MG63 (cell line): ENCODE data around the gene PLA2G12A. TPM values are rescaled to one million over a fixed set of nuclear protein-coding genes. Genes with fewer than 3 reads are reported as not detected.

Source experiments
- DNase-seq: peaks from one replicate; pipeline ENCODE4 v3.0.0-alpha.2; 2020
- H3K27me3 ChIP-seq: fragments of 250-450 bp; sonication (Bioruptor Pico); 2 replicates; pipeline ENCODE4 v1.5.1; 2020; ENCODE audit warnings: mild to moderate bottlenecking, moderate library complexity
- H3K36me3 ChIP-seq: fragments of 250-450 bp; sonication (Bioruptor Pico); 2 replicates; pipeline ENCODE4 v1.5.1; 2020; ENCODE audit warnings: mild to moderate bottlenecking, moderate library complexity
- H3K4me3 ChIP-seq: fragments of 250-450 bp; sonication (Bioruptor Pico); 2 replicates; pipeline ENCODE4 v1.5.1; 2020; ENCODE audit warnings: mild to moderate bottlenecking, moderate library complexity
- H3K9me3 ChIP-seq: fragments of 250-450 bp; sonication (Bioruptor Pico); 2 replicates; pipeline ENCODE4 v1.5.1; 2020; ENCODE audit warnings: mild to moderate bottlenecking, moderate library complexity
- total RNA-seq: library from RNA; depleted of rRNA; stranded (reverse); fragments of >200 nt; shearing (Covaris generic); gene quantifications from 2 replicates; pipeline ENCODE4 v1.2.3, GENCODE V29; 2014; ENCODE audit warnings: low replicate concordance; rRNA removed

PLA2G12A gene
- total RNA-seq, 1 experiment from 2014 or later, result 11.0 TPM

DNA sequence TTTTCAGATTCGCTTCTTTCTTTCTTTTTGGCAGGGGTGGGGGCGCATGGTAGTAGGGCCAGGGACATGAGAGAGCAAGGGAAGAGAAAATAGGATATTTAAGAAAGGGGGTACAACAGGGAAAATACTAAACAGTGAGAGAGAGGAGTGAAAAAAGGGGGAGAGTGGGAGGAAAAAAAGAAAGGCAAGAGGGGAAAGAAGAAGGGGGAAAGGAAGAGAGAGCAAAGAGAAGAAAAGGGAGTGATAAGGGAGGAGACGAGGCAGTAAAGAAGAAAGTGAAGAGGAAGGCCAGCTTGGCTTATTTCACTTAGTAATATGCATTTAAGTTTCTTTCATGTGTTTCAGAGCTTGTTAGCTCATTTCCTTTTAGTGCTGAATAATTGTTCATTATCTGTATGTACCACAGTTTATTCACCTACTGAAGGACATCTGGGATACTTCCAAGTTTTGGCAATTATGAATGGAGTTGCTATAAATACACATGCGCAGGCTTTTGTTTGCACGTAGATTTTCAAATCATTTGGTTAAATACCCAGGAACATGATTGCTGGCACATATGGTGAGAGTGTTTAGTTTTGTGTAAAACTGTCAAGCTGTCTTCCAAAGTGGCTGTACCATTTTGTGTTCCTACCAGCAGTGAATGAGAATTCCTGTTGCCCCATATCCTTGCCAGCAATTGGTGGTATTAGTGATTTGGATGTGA is 63.9 kb downstream of the PLA2G12A start:
- Histone ChIP-seq H3K4me3 (no peak overlapping the region), H3K9me3 (no peaks in the 10 kb centered on the region), H3K27me3 (no peaks in the 10 kb centered on the region), H3K36me3 (no peaks in the 10 kb centered on the region)
- no peak for DNase-seq

- Histone ChIP-seq H3K9me3 (no peaks in the 10 kb centered on the region), H3K27me3 (no peaks in the 10 kb centered on the region), H3K4me3 (no peak overlapping the region), H3K36me3 (no peaks in the 10 kb centered on the region)
- no peak for DNase-seq
These were observed 67.1 kb downstream of the PLA2G12A start for GRCh38 chr4:109662771-109663170.

- DNase-seq, result no peak
- H3K27me3 ChIP-seq, result no peaks in the 10 kb centered on the region
These were observed 67.8 kb downstream of the PLA2G12A start for GRCh38 chr4:109662116-109662515.

More at GRCh38 chr4:109662116-109662515, 67.8 kb downstream of the PLA2G12A start:
- Histone ChIP-seq H3K4me3 (no peak overlapping the region), H3K36me3 (no peaks in the 10 kb centered on the region), H3K9me3 (no peaks in the 10 kb centered on the region)

Other genes starting within 250 kb of the PLA2G12A start
- 15.0 and 47.6 TPM in 2 replicates for gene MCUB, start 169.8 kb downstream of the PLA2G12A start, total RNA-seq
- gene CASP6, start 26.6 kb downstream of the PLA2G12A start, total RNA-seq, result 16.1 and 22.7 TPM in 2 replicates
- gene CFI, start 71.9 kb upstream of the PLA2G12A start, total RNA-seq, result not detected in 2 replicates
- gene GAR1, start 85.7 kb upstream of the PLA2G12A start, total RNA-seq, result 4.1 and 15.2 TPM in 2 replicates
- not detected in 2 replicates for gene RRH, start 97.9 kb upstream of the PLA2G12A start, total RNA-seq
- not detected in 2 replicates for gene LRIT3, start 118.0 kb upstream of the PLA2G12A start, total RNA-seq
- 0.20 and 0.63 TPM in 2 replicates for gene EGF, start 182.8 kb upstream of the PLA2G12A start, total RNA-seq